Neural crest cell (in vitro differentiated cells): ENCODE data around the gene HEMK1. TPM values are rescaled to one million over a fixed set of nuclear protein-coding genes. Genes with fewer than 3 reads are reported as not detected.

ENCODE experiments used
- DNase-seq: peaks from one replicate; pipeline ENCODE4 v3.0.0; 2021; ENCODE audit warnings: low read depth, mixed read lengths, low spot score
- H3K27ac Mint-ChIP-seq: one replicate; pipeline ENCODE4 v1.8.0; 2021; ENCODE audit warnings: mild to moderate bottlenecking, mixed read lengths; ENCODE audit not compliant: unreplicated experiment
- H3K27me3 Mint-ChIP-seq: 2 replicates; pipeline ENCODE4 v1.8.0; 2021; ENCODE audit warnings: low read depth, mild to moderate bottlenecking, mixed read lengths
- H3K36me3 Mint-ChIP-seq: 2 replicates; pipeline ENCODE4 v1.8.0; 2021; ENCODE audit warnings: low read depth, mild to moderate bottlenecking, mixed read lengths
- H3K4me1 Mint-ChIP-seq: 2 replicates; pipeline ENCODE4 v1.8.0; 2021; ENCODE audit warnings: mixed read lengths
- H3K4me3 Mint-ChIP-seq: one replicate; pipeline ENCODE4 v1.8.0; 2021; ENCODE audit warnings: mild to moderate bottlenecking, mixed read lengths
- H3K9me3 Mint-ChIP-seq: 2 replicates; pipeline ENCODE4 v1.8.0; 2021; ENCODE audit warnings: mixed read lengths
- CTCF ChIP-seq: fragments of 200-600 bp; sonication (generic); conservative IDR thresholded peaks from 2 replicates; pipeline ENCODE4 v1.5.0; 2021; ENCODE audit warnings: antibody characterized with exemption, mild to moderate bottlenecking
- total RNA-seq: library from RNA; stranded (reverse); gene quantifications from 2 replicates; pipeline ENCODE4 v1.2.1, GENCODE V29; 2021

HEMK1 gene
- total RNA-seq, 1 donor from 2014 or later: 22.8 TPM

- no peak for TF ChIP-seq CTCF
- DNase-seq: no peak
- H3K27ac Mint-ChIP-seq: no peak overlapping the region
- no peaks in the 10 kb centered on the region for H3K36me3 Mint-ChIP-seq
- H3K4me1 Mint-ChIP-seq: no peaks in the 10 kb centered on the region
- no peak overlapping the region for H3K4me3 Mint-ChIP-seq
- no peaks in the 10 kb centered on the region for H3K9me3 Mint-ChIP-seq
- H3K27me3 Mint-ChIP-seq: no peaks in the 10 kb centered on the region
These were observed 17.4 kb downstream of the HEMK1 start for GRCh38 chr3:50586763-50587070.

- no peak for TF ChIP-seq CTCF
- Mint-ChIP-seq H3K4me3 (no peak overlapping the region), H3K4me1 (no peaks in the 10 kb centered on the region), H3K36me3 (no peaks in the 10 kb centered on the region), H3K9me3 (no peaks in the 10 kb centered on the region), H3K27ac (no peak overlapping the region), H3K27me3 (no peaks in the 10 kb centered on the region)
- DNase-seq: no peak
These were observed 18.1 kb downstream of the HEMK1 start for GRCh38 chr3:50587373-50587772.

GRCh38 chr3:50587806-50588758 lies 18.8 kb downstream of the HEMK1 start:
- Mint-ChIP-seq H3K27ac (peak overlapping the region; percentile 19), H3K4me1 (no peaks in the 10 kb centered on the region), H3K27me3 (no peaks in the 10 kb centered on the region)

GRCh38 chr3:50588759-50589433 lies 19.6 kb downstream of the HEMK1 start:
- no peaks in the 10 kb centered on the region for H3K36me3 Mint-ChIP-seq
- no peaks in the 10 kb centered on the region for H3K27me3 Mint-ChIP-seq
- no peaks in the 10 kb centered on the region for H3K4me1 Mint-ChIP-seq
- TF ChIP-seq CTCF: no peak
- no peak overlapping the region for H3K27ac Mint-ChIP-seq
- no peaks in the 10 kb centered on the region for H3K9me3 Mint-ChIP-seq
- DNase-seq: no peak
- H3K4me3 Mint-ChIP-seq: no peak overlapping the region

More at GRCh38 chr3:50587806-50588758, 18.8 kb downstream of the HEMK1 start:
- Mint-ChIP-seq H3K36me3 (no peaks in the 10 kb centered on the region), H3K4me3 (no peak overlapping the region), H3K9me3 (no peaks in the 10 kb centered on the region)
- DNase-seq: no peak
- TF ChIP-seq CTCF: no peak

- DNase-seq: no peak
- Mint-ChIP-seq H3K27me3 (no peaks in the 10 kb centered on the region), H3K9me3 (no peaks in the 10 kb centered on the region), H3K36me3 (no peaks in the 10 kb centered on the region), H3K27ac (no peak overlapping the region), H3K4me1 (no peaks in the 10 kb centered on the region), H3K4me3 (no peak overlapping the region)
- TF ChIP-seq CTCF: no peak
These were observed 21.9 kb downstream of the HEMK1 start for GRCh38 chr3:50591196-50591741.
